ENCODE measurements around the gene GPS1. TPM values are rescaled to one million over a fixed set of nuclear protein-coding genes. Genes with fewer than 3 reads are reported as not detected.

GPS1 gene
- total RNA-seq, result 103 TPM in 2 replicates

DNA sequence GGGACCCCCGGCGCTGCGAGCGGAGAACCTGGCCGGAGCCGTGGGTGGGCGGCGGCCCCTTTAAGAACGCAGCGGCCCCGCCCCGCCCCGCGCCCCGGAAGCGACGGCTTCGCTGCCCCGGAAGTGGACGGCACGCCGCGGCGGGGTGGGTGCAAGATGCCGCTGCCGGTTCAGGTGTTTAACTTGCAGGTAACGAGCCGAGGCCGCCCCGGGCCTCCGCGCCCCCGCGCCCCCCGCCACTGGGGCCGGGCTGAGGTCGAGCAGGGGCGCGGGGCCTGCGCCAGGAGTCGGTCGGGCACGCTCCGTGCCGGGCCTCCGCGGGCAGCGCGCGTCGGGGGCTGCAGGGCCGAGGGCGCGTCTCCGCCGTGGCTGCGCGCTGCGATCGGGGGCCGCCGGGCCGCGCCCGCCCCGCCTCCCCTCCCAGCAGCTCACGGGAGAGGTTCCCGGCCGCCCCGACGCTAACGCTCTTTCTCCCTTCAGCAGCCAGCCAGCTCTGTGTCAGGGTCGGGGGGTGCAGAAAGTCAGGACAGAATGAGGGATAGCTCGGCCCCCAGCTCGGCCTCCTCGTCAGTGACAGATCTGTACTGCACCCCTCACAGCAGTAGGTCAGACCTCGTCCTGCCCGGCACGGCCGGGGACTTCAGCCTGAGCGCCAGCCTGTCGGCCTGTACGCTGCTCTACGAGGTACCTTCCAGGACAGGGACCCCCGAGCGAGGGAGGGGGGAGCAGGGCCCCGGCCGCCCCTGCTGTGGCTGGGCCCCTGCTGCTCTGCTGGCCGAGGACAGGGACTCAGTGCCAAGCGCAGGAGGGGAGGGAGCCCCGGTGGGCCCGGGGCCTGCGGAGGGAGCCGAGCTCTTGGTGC, at the start of gene GPS1, which contains the start of gene RFNG:
TSS of gene GPS1 (plus strand) at position 123 of the 862 bp plus-strand sequence. CDS start at position 157, 34 bp downstream.
TSS of gene RFNG (minus strand) at position 36 of the 862 bp plus-strand sequence. CDS start 45 bp downstream, outside the sequence.
- peaks cover 10% of the 10 kb centered on the region for H3K36me3 Mint-ChIP-seq (ENCODE audit: low read depth)
- peak; percentile 73 for DNase-seq (ENCODE audit: low spot score)
- H3K27ac Mint-ChIP-seq, result peak within 1 kb of the TSS; percentile 76
- no peaks in the 10 kb centered on the region for H3K9me3 Mint-ChIP-seq
- H3K27me3 Mint-ChIP-seq (ENCODE audit: low read depth), result no peaks in the 10 kb centered on the region
- H3K4me1 Mint-ChIP-seq (ENCODE audit: low read depth), result peaks cover 7% of the 10 kb centered on the region
- peak within 1 kb of the TSS; percentile 87 for H3K4me3 Mint-ChIP-seq (ENCODE audit: low read depth)
- intact Hi-C loops (cut with micrococcal nuclease), result no loop called here

DNA sequence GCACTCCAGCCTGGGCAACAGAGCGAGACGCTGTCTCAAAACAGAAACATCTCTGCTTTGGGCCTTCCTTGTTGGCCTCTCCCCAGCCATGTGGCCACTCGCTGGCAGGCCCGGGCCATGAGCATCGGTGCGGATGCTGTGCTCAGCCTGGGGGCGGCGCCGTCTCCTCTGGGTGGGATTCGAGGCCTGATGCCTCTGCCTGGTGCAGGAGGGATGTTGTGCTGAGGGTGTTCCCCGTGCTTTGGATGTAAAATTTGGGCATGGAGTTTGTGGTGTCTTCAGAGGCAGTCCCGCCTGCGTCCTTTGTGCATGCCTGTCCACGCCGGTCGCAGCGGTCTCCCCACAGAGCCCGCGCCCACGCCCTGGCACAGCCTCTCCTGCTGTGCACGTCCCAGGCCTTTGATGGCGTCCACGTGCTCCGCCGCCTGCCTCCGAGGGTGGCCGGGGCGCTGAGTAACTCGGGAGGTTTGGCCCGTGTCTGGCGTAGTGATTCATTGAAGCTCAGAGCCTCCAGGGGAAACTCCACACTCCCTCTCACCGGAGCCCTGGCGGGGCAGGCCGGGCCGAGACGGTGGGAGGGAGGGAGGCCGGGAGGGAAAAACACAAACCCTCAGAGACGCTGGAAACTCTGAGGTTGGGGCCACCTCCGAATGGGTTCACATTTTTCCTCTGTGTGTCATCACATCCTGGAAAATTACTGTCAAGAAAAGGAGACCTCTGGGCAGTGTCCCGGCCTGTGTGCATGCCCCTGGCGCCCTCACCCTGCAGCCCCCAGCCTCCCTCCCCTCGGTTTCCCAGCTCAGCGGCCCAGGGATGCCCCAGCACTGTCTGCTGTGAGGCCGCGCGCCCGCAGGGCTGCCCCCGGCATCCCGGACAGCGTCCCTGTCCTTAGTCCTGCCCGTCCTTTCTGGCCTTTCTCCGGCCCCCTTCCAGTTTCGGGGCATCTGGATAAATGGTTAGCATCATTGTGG, 48.0 kb upstream of the GPS1 start:
- Mint-ChIP-seq H3K9me3 (no peaks in the 10 kb centered on the region), H3K4me1 (ENCODE audit: low read depth) (no peaks in the 10 kb centered on the region), H3K27ac (no peak overlapping the region), H3K4me3 (ENCODE audit: low read depth) (no peak overlapping the region), H3K27me3 (ENCODE audit: low read depth) (no peaks in the 10 kb centered on the region), H3K36me3 (ENCODE audit: low read depth) (no peaks in the 10 kb centered on the region)
- no peak for DNase-seq (ENCODE audit: low spot score)
- intact Hi-C loops (cut with micrococcal nuclease), result no loop called here

DNA sequence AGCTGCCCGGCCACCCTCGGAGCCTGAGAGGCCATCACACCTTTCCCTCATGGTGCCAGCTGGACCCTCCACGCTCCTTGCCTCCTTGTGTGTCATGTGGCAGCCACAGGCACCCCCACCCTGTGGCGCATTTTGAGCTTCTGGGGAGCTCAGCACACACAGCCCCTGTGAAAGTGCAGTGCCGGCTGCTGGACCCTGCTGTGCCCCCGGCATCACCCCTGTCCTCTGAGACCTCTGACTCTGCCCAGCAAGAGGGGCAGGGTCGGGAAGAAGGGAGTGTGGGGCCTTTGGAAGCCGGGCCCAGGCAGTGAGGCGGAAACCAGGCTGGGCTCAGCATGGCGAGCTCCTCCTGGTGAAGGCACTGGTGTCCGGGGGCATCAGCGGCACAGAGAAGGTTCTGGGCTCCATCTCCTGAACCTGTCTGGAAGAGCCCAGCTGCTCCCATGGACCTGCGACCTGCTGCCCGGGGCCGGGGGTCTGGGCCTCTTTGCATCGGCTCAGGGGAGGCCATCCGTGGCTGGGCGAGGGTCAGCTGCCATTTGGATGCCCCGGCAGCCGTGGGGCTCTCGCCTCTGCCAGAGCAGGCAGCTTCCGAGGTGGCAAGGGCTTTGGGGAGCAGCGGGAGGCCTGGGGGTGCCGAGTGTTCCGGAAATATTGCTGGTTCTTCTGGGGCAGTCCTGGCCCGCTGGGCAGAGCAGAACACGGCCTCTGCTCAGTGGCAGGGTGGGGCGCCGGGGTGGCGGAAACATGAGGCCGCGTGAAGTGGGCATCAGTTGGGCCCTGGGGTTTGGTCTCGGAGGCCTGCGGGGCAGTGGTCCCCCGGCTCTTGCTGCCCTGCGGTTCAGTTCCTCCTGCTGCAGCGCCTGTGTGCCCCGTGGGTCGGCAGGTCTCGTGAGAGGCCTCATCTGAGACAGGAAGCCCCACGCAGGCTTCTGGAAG, 46.9 kb upstream of the GPS1 start:
- Mint-ChIP-seq H3K4me3 (ENCODE audit: low read depth) (no peak overlapping the region), H3K9me3 (no peaks in the 10 kb centered on the region), H3K27ac (no peak overlapping the region), H3K36me3 (ENCODE audit: low read depth) (no peaks in the 10 kb centered on the region), H3K4me1 (ENCODE audit: low read depth) (no peaks in the 10 kb centered on the region), H3K27me3 (ENCODE audit: low read depth) (no peaks in the 10 kb centered on the region)
- DNase-seq (ENCODE audit: low spot score), result no peak
- intact Hi-C loops (cut with micrococcal nuclease), result no loop called here

DNA sequence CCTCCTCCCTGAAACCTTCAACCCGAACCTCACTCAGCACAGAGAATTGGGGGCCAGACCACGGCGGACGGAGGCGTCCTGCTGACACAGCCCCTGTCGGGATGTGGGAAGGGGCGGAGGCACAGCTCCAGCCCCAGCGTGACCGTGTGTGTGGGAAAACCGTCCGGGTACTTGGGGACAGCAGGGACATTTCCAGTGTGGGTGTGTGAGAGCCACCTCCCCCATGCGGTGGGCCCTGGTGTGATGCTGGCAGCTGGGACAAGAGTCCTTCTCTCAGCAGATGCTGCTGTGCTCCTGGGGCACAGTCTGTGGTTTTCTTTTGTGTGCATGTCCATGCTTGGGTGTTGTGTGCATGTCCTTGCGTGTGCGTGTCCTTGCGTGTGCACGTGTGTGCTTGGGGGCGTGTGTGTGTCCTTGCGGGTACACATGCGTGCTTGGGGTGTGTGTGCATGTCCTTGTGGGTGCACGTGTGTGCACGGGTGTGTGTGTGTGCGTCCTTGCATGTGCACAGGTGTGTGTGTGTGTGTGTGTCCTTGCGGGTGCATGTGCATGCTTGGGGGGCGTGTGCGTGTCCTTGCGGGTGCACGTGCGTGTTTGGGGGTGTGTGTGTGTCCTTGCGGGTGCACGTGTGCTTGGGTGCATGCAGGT, 45.9 kb upstream of the GPS1 start:
- H3K9me3 Mint-ChIP-seq, result no peaks in the 10 kb centered on the region
- intact Hi-C loops (cut with micrococcal nuclease), result no loop called here
- DNase-seq (ENCODE audit: low spot score), result no peak
- no peaks in the 10 kb centered on the region for H3K36me3 Mint-ChIP-seq (ENCODE audit: low read depth)
- no peak overlapping the region for H3K27ac Mint-ChIP-seq
- H3K4me3 Mint-ChIP-seq (ENCODE audit: low read depth), result no peak overlapping the region
- no peaks in the 10 kb centered on the region for H3K27me3 Mint-ChIP-seq (ENCODE audit: low read depth)
- no peaks in the 10 kb centered on the region for H3K4me1 Mint-ChIP-seq (ENCODE audit: low read depth)

DNA sequence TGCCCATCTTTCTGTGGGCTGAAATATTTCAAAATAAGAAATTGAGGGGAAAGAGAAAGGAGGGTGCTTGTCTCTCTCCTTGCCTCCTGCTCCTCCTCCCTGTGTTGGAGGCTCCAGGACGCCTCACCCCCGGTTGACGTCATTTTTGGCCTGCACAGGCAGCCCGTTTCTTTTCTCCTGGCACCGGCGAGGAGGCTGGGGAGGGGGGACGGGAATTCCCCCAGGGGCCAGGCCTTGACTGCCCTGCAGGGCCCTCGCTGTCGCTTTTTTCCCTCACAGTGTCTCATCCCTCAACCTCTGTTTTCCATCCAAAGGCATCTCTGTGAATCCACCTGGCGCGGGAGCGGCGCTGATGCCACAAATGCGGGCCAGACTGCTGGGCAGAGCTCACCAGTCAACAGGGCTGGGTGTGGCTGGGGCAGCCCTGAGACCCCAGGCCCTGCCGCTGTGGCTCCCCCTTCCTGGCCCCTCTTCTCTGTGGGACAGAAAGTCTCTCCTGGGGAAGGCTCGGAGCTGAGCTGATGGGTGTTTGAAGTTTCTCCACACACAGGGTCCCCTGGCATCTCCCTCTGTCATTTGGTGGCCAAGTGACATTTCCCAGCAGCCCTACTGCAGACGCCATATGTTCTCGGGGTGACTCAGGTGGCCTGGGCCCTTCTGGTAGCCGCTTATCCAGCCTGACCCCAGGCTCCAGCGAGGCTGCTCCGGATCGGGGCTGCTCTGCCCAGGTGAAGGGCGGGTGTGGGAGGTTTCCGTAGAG, 45.0 kb upstream of the GPS1 start:
- H3K27me3 Mint-ChIP-seq (ENCODE audit: low read depth), result no peaks in the 10 kb centered on the region
- intact Hi-C loops (cut with micrococcal nuclease), result no loop called here
- no peaks in the 10 kb centered on the region for H3K4me1 Mint-ChIP-seq (ENCODE audit: low read depth)
- H3K27ac Mint-ChIP-seq, result no peak overlapping the region
- no peaks in the 10 kb centered on the region for H3K36me3 Mint-ChIP-seq (ENCODE audit: low read depth)
- no peak for DNase-seq (ENCODE audit: low spot score)
- H3K4me3 Mint-ChIP-seq (ENCODE audit: low read depth), result no peak overlapping the region
- H3K9me3 Mint-ChIP-seq, result no peaks in the 10 kb centered on the region

DNA sequence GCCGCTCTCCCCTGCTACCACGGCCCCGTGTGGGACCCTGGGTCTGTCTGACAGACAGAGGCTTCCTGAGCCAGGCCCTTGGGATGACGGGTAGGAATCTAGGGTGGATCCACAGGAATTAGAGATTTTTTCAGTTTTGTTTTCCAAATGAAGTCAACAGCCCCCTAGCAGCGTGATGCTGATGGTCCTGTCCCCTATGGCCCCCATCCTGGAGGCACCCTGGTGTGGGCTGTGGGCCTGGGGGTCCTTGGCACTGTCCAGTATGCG, 44.5 kb upstream of the GPS1 start:
- H3K27ac Mint-ChIP-seq, result no peak overlapping the region
- H3K9me3 Mint-ChIP-seq, result no peaks in the 10 kb centered on the region
- no peaks in the 10 kb centered on the region for H3K4me1 Mint-ChIP-seq (ENCODE audit: low read depth)
- H3K4me3 Mint-ChIP-seq (ENCODE audit: low read depth), result no peak overlapping the region
- DNase-seq (ENCODE audit: low spot score), result no peak
- intact Hi-C loops (cut with micrococcal nuclease), result no loop called here
- no peaks in the 10 kb centered on the region for H3K36me3 Mint-ChIP-seq (ENCODE audit: low read depth)
- no peaks in the 10 kb centered on the region for H3K27me3 Mint-ChIP-seq (ENCODE audit: low read depth)

DNA sequence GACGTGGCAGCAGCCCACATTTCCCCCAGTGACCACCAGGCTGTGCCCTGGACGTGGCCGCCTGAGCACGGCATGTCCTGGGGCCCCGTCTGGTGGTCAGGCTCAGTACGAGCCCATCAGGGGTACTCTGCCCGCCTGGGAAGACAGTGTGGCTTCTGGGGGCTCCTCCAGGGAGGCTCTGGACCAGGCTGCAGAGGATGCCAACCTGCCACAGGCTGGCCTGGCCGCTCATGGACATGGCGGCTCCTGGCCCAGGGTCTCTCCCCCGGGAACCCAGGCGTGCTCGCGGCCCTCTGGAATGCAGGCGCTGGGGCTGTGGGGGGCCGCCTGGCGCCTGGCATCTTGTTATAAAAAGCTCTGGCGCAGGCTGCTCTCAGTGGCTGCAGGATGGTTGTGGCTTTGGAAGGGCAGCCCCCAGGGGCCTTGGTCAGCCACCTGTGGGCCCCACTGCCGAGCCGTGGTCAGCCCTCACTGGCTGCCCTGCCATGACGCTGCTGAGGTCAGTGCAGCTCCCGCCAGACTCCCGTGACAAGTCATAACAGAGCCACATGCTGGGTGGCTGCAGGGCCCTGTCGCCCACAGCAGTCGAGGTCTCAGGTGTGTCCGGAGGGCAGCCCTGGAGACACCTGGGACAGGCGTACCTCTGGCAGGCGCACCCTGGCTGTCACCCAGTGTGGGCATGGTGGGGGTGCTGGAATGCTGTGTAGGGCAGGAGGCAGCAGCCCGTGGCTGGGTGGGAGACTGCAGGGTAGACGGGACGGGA, 44.0 kb upstream of the GPS1 start:
- intact Hi-C loops (cut with micrococcal nuclease), result no loop called here
- H3K36me3 Mint-ChIP-seq (ENCODE audit: low read depth), result no peaks in the 10 kb centered on the region
- H3K27ac Mint-ChIP-seq, result no peak overlapping the region
- DNase-seq (ENCODE audit: low spot score), result no peak
- no peaks in the 10 kb centered on the region for H3K4me1 Mint-ChIP-seq (ENCODE audit: low read depth)
- no peak overlapping the region for H3K4me3 Mint-ChIP-seq (ENCODE audit: low read depth)
- H3K9me3 Mint-ChIP-seq, result no peaks in the 10 kb centered on the region
- no peaks in the 10 kb centered on the region for H3K27me3 Mint-ChIP-seq (ENCODE audit: low read depth)

DNA sequence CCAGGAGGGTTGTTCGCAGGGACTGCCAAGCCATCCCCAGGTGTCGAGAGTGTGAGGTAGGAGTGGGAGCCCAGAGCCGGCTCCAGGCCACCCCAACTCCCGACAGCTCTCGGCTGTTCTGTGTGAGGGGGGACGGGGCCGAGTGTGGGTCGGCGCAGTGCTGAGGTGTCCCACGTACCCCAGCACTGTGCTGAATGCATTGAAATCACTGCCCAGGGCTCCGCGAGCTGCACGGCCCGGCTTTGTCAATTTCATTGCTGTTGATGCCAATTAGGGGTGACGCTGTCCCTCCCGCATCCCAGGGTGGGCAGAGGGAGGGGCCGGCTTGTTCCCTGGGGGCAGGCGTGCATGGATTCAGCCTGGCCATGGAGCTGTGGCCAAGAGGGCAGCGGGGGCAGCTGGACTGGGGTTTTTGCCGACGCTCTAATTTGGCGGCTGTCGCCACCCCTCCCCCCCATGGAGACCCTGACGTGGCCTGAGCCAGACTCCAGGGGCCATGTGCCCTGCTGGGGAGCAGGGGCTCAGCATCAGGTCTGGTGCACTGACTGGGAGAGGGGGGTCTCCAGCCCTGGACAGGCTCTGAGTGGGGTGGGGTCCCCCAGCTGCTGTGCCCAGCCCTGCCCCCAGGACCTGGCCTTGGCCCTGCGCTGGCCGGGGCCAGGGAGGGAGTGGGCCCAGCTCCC, 43.3 kb upstream of the GPS1 start:
- Mint-ChIP-seq H3K36me3 (ENCODE audit: low read depth) (no peaks in the 10 kb centered on the region), H3K4me3 (ENCODE audit: low read depth) (no peak overlapping the region), H3K4me1 (ENCODE audit: low read depth) (no peaks in the 10 kb centered on the region), H3K27ac (no peak overlapping the region), H3K9me3 (no peaks in the 10 kb centered on the region), H3K27me3 (ENCODE audit: low read depth) (no peaks in the 10 kb centered on the region)
- intact Hi-C loops (cut with micrococcal nuclease), result no loop called here
- DNase-seq (ENCODE audit: low spot score), result no peak

DNA sequence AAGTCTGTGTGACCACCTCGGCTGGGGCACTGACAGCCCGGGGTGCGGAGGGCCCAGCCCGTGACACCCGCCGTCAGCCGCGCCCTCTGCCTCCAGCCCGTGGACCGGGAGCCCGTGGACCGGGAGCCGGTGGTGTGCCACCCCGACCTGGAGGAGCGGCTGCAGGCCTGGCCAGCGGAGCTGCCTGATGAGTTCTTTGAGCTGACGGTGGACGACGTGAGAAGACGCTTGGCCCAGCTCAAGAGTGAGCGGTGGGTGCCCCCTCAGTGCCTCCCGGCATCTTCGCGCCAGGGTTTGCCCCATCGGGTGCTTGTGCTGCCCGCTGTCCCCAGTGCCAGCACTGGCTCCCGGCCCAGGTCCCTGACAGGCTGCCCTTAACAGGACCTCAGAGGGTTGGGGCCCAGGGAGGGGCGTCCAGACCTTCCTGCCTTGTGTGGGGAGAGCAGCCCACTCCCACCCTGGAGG, 42.7 kb upstream of the GPS1 start:
- H3K27me3 Mint-ChIP-seq (ENCODE audit: low read depth), result no peaks in the 10 kb centered on the region
- intact Hi-C loops (cut with micrococcal nuclease), result no loop called here
- H3K4me1 Mint-ChIP-seq (ENCODE audit: low read depth), result no peaks in the 10 kb centered on the region
- H3K36me3 Mint-ChIP-seq (ENCODE audit: low read depth), result no peaks in the 10 kb centered on the region
- H3K9me3 Mint-ChIP-seq, result no peaks in the 10 kb centered on the region
- H3K4me3 Mint-ChIP-seq (ENCODE audit: low read depth), result no peak overlapping the region
- H3K27ac Mint-ChIP-seq, result no peak overlapping the region
- no peak for DNase-seq (ENCODE audit: low spot score)

DNA sequence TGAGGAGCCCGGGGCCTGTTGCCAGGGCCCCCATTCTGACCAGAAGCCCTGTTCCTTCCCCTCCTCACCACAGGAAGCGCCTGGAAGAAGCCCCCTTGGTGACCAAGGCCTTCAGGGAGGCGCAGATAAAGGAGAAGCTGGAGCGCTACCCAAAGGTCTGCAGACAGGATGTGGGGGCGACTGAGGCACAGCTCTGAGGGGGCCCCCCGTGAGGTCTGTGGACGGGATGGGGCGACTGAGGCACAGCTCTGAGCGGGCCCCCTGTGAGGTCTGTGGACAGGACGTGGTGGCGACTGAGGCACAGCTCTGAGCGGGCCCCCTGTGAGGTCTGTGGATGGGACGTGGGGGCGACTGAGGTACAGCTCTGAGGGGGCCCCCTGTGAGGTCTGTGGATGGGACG, 42.3 kb upstream of the GPS1 start:
- H3K27ac Mint-ChIP-seq, result no peak overlapping the region
- no peaks in the 10 kb centered on the region for H3K36me3 Mint-ChIP-seq (ENCODE audit: low read depth)
- H3K27me3 Mint-ChIP-seq (ENCODE audit: low read depth), result no peaks in the 10 kb centered on the region
- intact Hi-C loops (cut with micrococcal nuclease), result no loop called here
- no peaks in the 10 kb centered on the region for H3K4me1 Mint-ChIP-seq (ENCODE audit: low read depth)
- H3K9me3 Mint-ChIP-seq, result no peaks in the 10 kb centered on the region
- no peak overlapping the region for H3K4me3 Mint-ChIP-seq (ENCODE audit: low read depth)
- DNase-seq (ENCODE audit: low spot score), result no peak
